DND-41 (cell line): ENCODE results near the gene HOXA13.

Source experiments
- ATAC-seq: fragments of 200-7000 bp; cut with Tn5 transposase; 3 replicates; pipeline ENCODE4 v1.9.1; 2021; ENCODE audit warnings: low read depth; ENCODE audit not compliant: insufficient read depth
- DNase-seq: peaks from one replicate; pipeline ENCODE4 v3.0.0-alpha.2; 2020
- H2AFZ ChIP-seq: 2 replicates; pipeline ENCODE4 v1.6.0; 2012; ENCODE audit warnings: low read depth, low read length
- H3K27ac ChIP-seq: 2 replicates; pipeline ENCODE4 v1.5.1; 2012; ENCODE audit warnings: low read length, inconsistent platforms
- H3K27me3 ChIP-seq: fragments of 200-600 bp; sonication (generic); 2 replicates; pipeline ENCODE4 v1.6.0; 2012; ENCODE audit warnings: low read length, mild to moderate bottlenecking, inconsistent platforms; ENCODE audit not compliant: insufficient read depth, poor library complexity
- H3K36me3 ChIP-seq: 2 replicates; pipeline ENCODE4 v1.5.1; 2012; ENCODE audit warnings: low read length, inconsistent platforms; ENCODE audit not compliant: insufficient read depth
- H3K4me1 ChIP-seq: 2 replicates; pipeline ENCODE4 v1.5.1; 2012; ENCODE audit warnings: mild to moderate bottlenecking, low read length; ENCODE audit not compliant: insufficient read depth
- H3K4me2 ChIP-seq: 2 replicates; pipeline ENCODE4 v1.6.0; 2012; ENCODE audit warnings: mild to moderate bottlenecking, moderate library complexity, low read length, inconsistent platforms; ENCODE audit not compliant: insufficient read depth
- H3K4me3 ChIP-seq, 2 experiments: fragments of 200-600 bp in 1 of 2; shearing (Covaris generic) in 1 of 2; 2 replicates each; pipeline ENCODE4 v1.5.1; 2012 to 2016; ENCODE audit warnings: inconsistent platforms in 2 of 2, low read length in 2 of 2, mild to moderate bottlenecking in 2 of 2, low read depth in 1 of 2, moderate library complexity in 1 of 2
- H3K79me2 ChIP-seq: 2 replicates; pipeline ENCODE4 v1.6.0; 2012; ENCODE audit warnings: low read length, inconsistent platforms; ENCODE audit not compliant: insufficient read depth
- H3K9ac ChIP-seq: 2 replicates; pipeline ENCODE4 v1.6.0; 2012; ENCODE audit warnings: low read depth, mild to moderate bottlenecking, inconsistent platforms, low read length, moderate library complexity
- H3K9me3 ChIP-seq: 2 replicates; pipeline ENCODE4 v1.5.1; 2012; ENCODE audit warnings: low read length, moderate library complexity, mild to moderate bottlenecking, inconsistent platforms; ENCODE audit not compliant: insufficient read depth, severe bottlenecking
- H4K20me1 ChIP-seq: 2 replicates; pipeline ENCODE4 v1.6.0; 2012; ENCODE audit warnings: low read length; ENCODE audit not compliant: insufficient read depth
- EZH2 ChIP-seq: IDR thresholded peaks from 3 replicates; pipeline ENCODE4 v1.6.1; 2012; ENCODE audit warnings: borderline replicate concordance, low read depth, mild to moderate bottlenecking, moderate library complexity, low read length, inconsistent platforms; ENCODE audit not compliant: severe bottlenecking
- TF ChIP-seq, protein P1 (sequence below): IDR thresholded peaks from 2 replicates; pipeline ENCODE4 v1.5.1; 2012; ENCODE audit warnings: borderline replicate concordance, low read length, moderate library complexity, mild to moderate bottlenecking; ENCODE audit not compliant: poor library complexity, severe bottlenecking; ENCODE audit errors: extremely low read depth

Gene HOXA13

DNA sequence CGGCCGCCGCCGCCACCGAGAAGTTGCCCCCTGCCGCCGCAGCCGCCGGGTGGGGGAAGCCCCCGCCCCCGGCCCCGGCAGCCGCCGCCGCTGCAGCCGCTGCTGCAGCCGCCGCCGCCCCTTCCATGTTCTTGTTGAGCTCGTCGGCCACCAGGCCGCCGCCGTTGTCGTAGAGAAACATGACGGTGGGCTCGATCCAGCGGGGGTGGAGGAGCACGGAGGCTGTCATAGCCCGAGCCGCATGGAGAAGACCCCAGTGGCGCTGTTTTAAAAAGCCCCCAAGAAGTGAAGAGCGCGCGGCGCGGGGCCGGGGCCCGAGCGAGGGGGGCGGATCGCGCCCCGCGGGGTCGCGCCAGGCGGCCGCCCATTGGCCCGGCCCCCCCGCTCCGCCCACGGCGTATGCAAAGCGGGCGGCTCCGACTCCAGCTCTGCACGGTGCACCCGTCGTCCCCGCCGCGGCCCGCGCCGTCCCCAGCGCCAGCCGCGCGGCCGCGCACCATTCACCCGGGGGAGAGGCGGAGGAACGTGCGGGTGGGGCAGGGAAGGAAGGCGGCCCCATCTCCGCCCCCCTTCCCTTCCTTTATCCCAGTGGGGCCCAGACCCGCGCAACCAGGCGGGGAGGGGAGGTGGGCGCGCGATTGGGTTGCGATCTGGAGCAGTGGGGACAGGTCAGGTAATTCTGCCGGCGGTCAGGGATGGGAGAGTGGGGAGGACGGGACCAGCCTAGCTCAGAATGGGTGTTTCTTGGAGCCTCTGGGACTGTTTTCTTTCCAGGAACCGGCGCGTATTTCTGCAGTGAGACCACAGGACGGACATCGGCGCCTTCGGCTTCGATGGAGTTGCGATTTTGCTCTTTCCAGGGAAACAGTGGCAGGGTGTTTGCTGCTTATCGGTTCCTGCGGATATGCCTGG lies at the start of gene HOXA13:
Gene HOXA13 (minus strand): TSS at position 243 of the 912 bp plus-strand sequence. CDS start 14 bp downstream, at position 229.
- Histone ChIP-seq H3K9ac (peak within 1 kb of the TSS; percentile 57), H3K79me2 (no peaks in the 10 kb centered on the region), H3K4me2 (peak within 1 kb of the TSS; percentile 82), H2AFZ (peak within 1 kb of the TSS; percentile 88), H3K27ac (no peak within 1 kb of the TSS), H3K9me3 (no peaks in the 10 kb centered on the region), H3K4me1 (peaks cover 34% of the 10 kb centered on the region), H3K4me3 (peak within 1 kb of the TSS; percentile 37 to 78; a peak in 3 of 4 replicates), H4K20me1 (no peaks in the 10 kb centered on the region), H3K36me3 (no peaks in the 10 kb centered on the region), H3K27me3 (peaks cover 20% of the 10 kb centered on the region)
- peak; percentile 79 for DNase-seq
- ATAC-seq = peak; percentile 96
- TF ChIP-seq EZH2 = no peak
- TF ChIP-seq, protein P1, sequence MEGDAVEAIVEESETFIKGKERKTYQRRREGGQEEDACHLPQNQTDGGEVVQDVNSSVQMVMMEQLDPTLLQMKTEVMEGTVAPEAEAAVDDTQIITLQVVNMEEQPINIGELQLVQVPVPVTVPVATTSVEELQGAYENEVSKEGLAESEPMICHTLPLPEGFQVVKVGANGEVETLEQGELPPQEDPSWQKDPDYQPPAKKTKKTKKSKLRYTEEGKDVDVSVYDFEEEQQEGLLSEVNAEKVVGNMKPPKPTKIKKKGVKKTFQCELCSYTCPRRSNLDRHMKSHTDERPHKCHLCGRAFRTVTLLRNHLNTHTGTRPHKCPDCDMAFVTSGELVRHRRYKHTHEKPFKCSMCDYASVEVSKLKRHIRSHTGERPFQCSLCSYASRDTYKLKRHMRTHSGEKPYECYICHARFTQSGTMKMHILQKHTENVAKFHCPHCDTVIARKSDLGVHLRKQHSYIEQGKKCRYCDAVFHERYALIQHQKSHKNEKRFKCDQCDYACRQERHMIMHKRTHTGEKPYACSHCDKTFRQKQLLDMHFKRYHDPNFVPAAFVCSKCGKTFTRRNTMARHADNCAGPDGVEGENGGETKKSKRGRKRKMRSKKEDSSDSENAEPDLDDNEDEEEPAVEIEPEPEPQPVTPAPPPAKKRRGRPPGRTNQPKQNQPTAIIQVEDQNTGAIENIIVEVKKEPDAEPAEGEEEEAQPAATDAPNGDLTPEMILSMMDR = peak; percentile 10

GRCh38 chr7:27248911-27249723 lies 49.2 kb upstream of the HOXA13 start:
- Histone ChIP-seq H3K4me3 (no peak overlapping the region), H4K20me1 (no peaks in the 10 kb centered on the region), H3K27ac (no peak overlapping the region), H3K9me3 (no peaks in the 10 kb centered on the region), H3K4me1 (no peaks in the 10 kb centered on the region), H3K27me3 (peaks cover 3% of the 10 kb centered on the region), H3K9ac (no peak overlapping the region), H2AFZ (no peak overlapping the region), H3K36me3 (no peaks in the 10 kb centered on the region), H3K79me2 (no peaks in the 10 kb centered on the region), H3K4me2 (no peak overlapping the region)
- TF ChIP-seq, protein P1 = no peak
- no peak for TF ChIP-seq EZH2
- DNase-seq (no peak), ATAC-seq (no peak)

- Histone ChIP-seq H4K20me1 (no peaks in the 10 kb centered on the region), H3K9me3 (no peaks in the 10 kb centered on the region), H3K9ac (no peak overlapping the region), H3K4me1 (no peaks in the 10 kb centered on the region), H2AFZ (no peak overlapping the region), H3K79me2 (no peaks in the 10 kb centered on the region), H3K36me3 (no peaks in the 10 kb centered on the region), H3K4me3 (no peak overlapping the region), H3K4me2 (no peak overlapping the region), H3K27me3 (peaks cover 3% of the 10 kb centered on the region), H3K27ac (no peak overlapping the region)
- no peak for DNase-seq
- no peak for TF ChIP-seq EZH2
- TF ChIP-seq, protein P1 = no peak
- no peak for ATAC-seq
Observed at GRCh38 chr7:27248427-27248806, 48.5 kb upstream of the HOXA13 start.
